Measurements from ENCODE around the gene LTO1.

DNA sequence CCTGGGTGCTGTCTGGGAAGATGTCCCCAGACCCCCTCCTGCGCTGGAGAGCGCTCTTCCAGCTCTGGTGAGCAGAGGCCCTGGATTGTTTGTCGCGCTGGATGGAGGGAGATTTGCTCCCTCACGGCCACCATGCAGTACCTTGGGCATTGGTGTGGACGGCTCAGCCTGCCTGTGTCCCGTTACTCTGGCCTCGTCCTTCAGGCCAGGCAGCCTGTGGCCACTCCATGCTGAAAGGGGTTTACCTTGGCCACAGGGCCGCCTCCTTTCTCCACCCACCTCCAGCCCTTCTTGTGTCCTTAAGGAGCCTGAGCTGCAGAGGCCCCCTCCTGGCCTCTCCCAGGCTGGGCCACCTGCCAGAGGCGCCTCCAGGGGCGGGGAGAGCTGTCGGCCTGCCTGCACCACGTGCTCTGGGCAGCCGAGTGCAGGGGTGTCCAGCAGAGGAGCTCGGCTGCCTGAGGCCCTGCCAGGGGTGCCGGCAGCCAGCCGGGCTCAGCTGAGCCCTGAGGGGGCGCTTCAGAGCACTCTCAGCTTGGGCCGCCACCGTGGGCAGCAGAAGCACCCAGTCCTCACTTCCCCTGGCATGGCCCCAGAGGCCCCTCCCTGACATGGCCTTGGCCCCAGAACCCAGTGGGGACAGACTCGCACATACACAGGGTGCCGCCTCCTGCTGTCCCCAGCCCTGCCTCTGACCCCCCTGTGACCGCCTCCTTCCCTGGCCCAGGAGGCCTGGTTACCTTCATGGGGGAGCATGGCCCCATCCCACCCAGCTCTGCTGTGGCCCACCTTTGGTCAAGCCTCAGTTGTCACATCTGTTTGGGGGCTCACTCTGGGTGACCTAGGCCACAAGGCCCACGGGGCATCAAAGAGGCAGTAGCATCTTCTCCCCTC is 30.8 kb downstream of the LTO1 start:
- TF ChIP-seq CTCF (IDR thresholded peaks at IDR 0.05) = 0 out of 2 replicates have a peak, but pooled peaks have one; percentile 13
- no peak for TF ChIP-seq ZFX (IDR thresholded peaks at IDR 0.05; ENCODE audit: borderline replicate concordance)
